Peyer's patch (tissue), 4 donors: ENCODE measurements around the gene SPIRE2. TPM values are rescaled to one million over a fixed set of nuclear protein-coding genes. Genes with fewer than 3 reads are reported as not detected.
"Not testable (repeated sequence)": the region's sequence is repeated elsewhere in the genome, so short reads cannot be mapped to it uniquely, and the experiment has no call there.

Experiments used
- DNase-seq, 3 donors: peaks; one replicate each; pipeline ENCODE4 v3.0.0-alpha.2; 2017 to 2019
- H3K27ac ChIP-seq, 4 donors: fragments of 200-600 bp; sonication (generic); one replicate each; pipeline ENCODE4 v1.5.1; 2016 to 2019
- H3K27me3 ChIP-seq, 2 donors: fragments of 200-600 bp; sonication (generic); one replicate each; pipeline ENCODE4 v1.5.1; 2019
- H3K36me3 ChIP-seq, 3 donors: fragments of 200-600 bp; sonication (generic); one replicate each; pipeline ENCODE4 v1.5.1; 2016 to 2019
- H3K4me1 ChIP-seq, 4 donors: fragments of 200-600 bp; sonication (generic); one replicate each; pipeline ENCODE4 v1.5.1; 2016 to 2019
- H3K4me3 ChIP-seq, 4 donors: fragments of 200-600 bp; sonication (generic); 1 replicate in 3 of 4; 2 replicates in 1 of 4; pipeline ENCODE4 v1.5.1; 2016 to 2019; ENCODE audit warnings: mild to moderate bottlenecking in 1 of 4
- H3K9me3 ChIP-seq, 4 donors: fragments of 200-600 bp; sonication (generic); one replicate each; pipeline ENCODE4 v1.5.1; 2016 to 2019; ENCODE audit warnings: mild to moderate bottlenecking in 1 of 4
- POLR2A ChIP-seq, 2 donors: fragments of 450-650 bp; IDR thresholded peaks; one replicate each; pipeline ENCODE4 v1.5.1; 2017; ENCODE audit warnings: antibody characterized with exemption in 2 of 2, mild to moderate bottlenecking in 2 of 2, moderate library complexity in 2 of 2
- total RNA-seq, 4 donors: library from RNA; depleted of rRNA; stranded (reverse); fragments of >200 nt; gene quantifications; one replicate each; pipeline ENCODE4 v1.1.0, GENCODE V29; 2016
- TF ChIP-seq, protein P1 (sequence below), 6 experiments: fragments of 450-650 bp in 4 of 6; fragments of 200-600 bp in 2 of 6; sonication (generic) in 1 of 6; IDR thresholded peaks; one replicate each; pipeline ENCODE4 v1.5.1; 2017 to 2019; ENCODE audit warnings: antibody characterized with exemption in 6 of 6, mild to moderate bottlenecking in 3 of 6, moderate library complexity in 1 of 6

SPIRE2 gene
- total RNA-seq, 4 donors from 2014 or later: 45.5 to 147 (median 111) TPM

GRCh38 chr16:89821438-89822187 is 6.7 kb upstream of the SPIRE2 start:
- peak overlapping the region in 2 of 4 donors; percentile 69 to 86 for H3K27ac ChIP-seq
- H3K4me1 ChIP-seq: peaks cover 0 to 25% (median 0%) of the 10 kb centered on the region in 4 donors
- H3K27me3 ChIP-seq: no peaks in the 10 kb centered on the region
- no peaks in the 10 kb centered on the region for H3K36me3 ChIP-seq
- H3K9me3 ChIP-seq: no peaks in the 10 kb centered on the region
- no peak overlapping the region for H3K4me3 ChIP-seq
- no peak for TF ChIP-seq POLR2A (IDR thresholded peaks at IDR 0.05)
- TF ChIP-seq, protein P1, sequence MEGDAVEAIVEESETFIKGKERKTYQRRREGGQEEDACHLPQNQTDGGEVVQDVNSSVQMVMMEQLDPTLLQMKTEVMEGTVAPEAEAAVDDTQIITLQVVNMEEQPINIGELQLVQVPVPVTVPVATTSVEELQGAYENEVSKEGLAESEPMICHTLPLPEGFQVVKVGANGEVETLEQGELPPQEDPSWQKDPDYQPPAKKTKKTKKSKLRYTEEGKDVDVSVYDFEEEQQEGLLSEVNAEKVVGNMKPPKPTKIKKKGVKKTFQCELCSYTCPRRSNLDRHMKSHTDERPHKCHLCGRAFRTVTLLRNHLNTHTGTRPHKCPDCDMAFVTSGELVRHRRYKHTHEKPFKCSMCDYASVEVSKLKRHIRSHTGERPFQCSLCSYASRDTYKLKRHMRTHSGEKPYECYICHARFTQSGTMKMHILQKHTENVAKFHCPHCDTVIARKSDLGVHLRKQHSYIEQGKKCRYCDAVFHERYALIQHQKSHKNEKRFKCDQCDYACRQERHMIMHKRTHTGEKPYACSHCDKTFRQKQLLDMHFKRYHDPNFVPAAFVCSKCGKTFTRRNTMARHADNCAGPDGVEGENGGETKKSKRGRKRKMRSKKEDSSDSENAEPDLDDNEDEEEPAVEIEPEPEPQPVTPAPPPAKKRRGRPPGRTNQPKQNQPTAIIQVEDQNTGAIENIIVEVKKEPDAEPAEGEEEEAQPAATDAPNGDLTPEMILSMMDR (IDR thresholded peaks at IDR 0.05): no peak
- no peak for DNase-seq

GRCh38 chr16:89822188-89823086 is 5.8 kb upstream of the SPIRE2 start:
- Histone ChIP-seq H3K4me1 (peaks cover 0 to 28% (median under 1%) of the 10 kb centered on the region in 4 donors), H3K27ac (peak overlapping the region in 2 of 4 donors; percentile 69 to 86), H3K36me3 (no peaks in the 10 kb centered on the region), H3K4me3 (no peak overlapping the region), H3K27me3 (no peaks in the 10 kb centered on the region), H3K9me3 (no peaks in the 10 kb centered on the region)
- peak in 1 of 2 donors; percentile 55 for TF ChIP-seq POLR2A (IDR thresholded peaks at IDR 0.05)
- TF ChIP-seq, protein P1 (IDR thresholded peaks at IDR 0.05): no peak
- DNase-seq: peak in 2 of 3 donors; percentile 66 to 79

DNA sequence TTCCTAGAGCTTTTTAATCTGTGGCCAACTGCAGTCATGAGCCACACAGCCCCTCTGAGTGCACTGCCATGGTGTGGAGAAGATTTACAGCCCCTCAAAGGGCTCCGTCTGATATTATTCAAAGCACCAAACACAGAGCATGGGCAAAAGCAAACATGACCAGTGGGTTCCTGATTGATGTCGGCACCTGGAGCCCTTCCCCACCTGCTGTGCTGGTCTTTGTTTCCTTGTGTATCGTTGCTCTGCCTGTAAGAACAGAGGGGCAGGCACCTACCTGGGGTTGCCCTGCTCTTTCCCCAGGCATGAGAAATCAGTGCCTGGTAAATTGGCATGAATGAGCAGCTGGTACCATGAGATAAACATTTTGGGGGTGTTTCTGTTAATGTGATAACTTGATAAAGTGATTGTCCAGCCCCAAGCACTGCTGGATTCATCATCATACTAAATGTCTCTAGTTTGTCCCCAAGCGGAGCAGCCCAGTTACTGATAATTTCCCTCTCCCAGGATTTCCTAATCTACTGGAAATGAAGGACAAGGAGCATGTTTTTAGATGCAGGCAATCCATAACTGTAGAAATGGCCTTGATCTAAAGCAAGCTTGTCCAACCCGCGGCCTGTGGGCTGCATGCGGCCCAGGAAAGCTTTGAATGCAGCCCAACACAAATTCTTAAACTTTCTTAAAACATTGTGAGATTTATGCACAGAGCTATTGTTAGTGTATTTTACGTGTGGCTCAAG is 5.0 kb upstream of the SPIRE2 start:
- H3K9me3 ChIP-seq: no peaks in the 10 kb centered on the region
- H3K27me3 ChIP-seq: no peaks in the 10 kb centered on the region
- H3K4me3 ChIP-seq: no peak overlapping the region
- no peaks in the 10 kb centered on the region for H3K36me3 ChIP-seq
- H3K27ac ChIP-seq: peak overlapping the region in 2 of 4 donors; percentile 69 to 86
- TF ChIP-seq, protein P1 (IDR thresholded peaks at IDR 0.05): no peak
- no peak for TF ChIP-seq POLR2A (IDR thresholded peaks at IDR 0.05)
- H3K4me1 ChIP-seq: peaks cover 0 to 25% (median 4%) of the 10 kb centered on the region in 4 donors
- no peak for DNase-seq

- not testable (repeated sequence) for H3K4me3 ChIP-seq, H3K27me3 ChIP-seq, H3K36me3 ChIP-seq, H3K27ac ChIP-seq, DNase-seq, H3K9me3 ChIP-seq
- peaks cover 0 to 24% (median 5%) of the 10 kb centered on the region in 4 donors for H3K4me1 ChIP-seq
Measured at GRCh38 chr16:89823824-89824148, 4.5 kb upstream of the SPIRE2 start.

DNA sequence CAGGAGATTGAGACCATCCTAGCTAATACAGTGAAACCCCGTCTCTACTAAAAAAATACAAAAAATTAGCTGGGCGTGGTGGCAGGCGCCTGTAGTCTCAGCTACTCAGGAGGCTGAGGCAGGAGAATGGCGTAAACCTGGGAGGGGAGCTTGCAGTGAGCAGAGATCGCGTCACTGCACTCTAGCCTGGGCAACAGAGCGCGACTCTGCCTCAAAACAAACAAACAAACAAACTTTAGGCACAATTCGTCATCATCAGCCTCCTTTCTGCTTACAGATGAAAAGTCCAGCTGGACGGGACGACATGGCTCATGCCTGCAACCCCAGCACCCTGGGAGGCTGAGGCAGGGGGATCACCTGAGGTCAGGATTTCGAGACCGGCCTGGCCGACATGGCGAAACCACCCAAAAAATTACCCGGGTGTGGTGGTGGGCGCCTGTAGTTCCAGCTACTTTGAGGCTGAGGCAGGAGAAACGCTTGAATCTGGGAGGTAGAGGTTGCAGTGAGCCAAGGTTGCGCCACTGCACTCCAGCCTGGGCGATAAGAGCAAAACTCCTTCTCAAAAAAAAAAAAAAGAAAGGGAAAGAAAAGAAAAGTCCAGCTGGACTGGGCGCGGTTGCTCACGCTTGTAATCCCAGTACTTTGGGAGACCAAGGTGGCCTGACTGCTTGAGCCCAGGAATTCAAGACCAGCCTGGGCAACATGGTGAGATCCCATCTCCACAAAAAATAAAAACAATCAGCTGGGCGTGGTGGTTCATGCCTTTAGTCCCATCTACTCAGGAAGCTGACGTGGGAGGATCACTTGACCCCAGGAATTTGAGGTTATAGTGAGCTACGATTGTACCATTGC is 1.5 kb upstream of the SPIRE2 start:
- TF ChIP-seq, protein P1 (IDR thresholded peaks at IDR 0.05): no peak
- no peak for TF ChIP-seq POLR2A (IDR thresholded peaks at IDR 0.05)
- no peaks in the 10 kb centered on the region for H3K9me3 ChIP-seq
- no peak overlapping the region for H3K4me3 ChIP-seq
- peak overlapping the region in 2 of 4 donors; percentile 87 to 96 for H3K27ac ChIP-seq
- no peaks in the 10 kb centered on the region for H3K27me3 ChIP-seq
- H3K4me1 ChIP-seq: peaks cover 0 to 26% (median 8%) of the 10 kb centered on the region in 4 donors
- DNase-seq: no peak
- H3K36me3 ChIP-seq: no peaks in the 10 kb centered on the region
